Eye (tissue), 1 donor: ENCODE measurements around the gene QSOX2.

ENCODE experiments used
- DNase-seq: peaks from one replicate; pipeline ENCODE4 v3.0.0-alpha.2; 2015

The QSOX2 gene

DNA sequence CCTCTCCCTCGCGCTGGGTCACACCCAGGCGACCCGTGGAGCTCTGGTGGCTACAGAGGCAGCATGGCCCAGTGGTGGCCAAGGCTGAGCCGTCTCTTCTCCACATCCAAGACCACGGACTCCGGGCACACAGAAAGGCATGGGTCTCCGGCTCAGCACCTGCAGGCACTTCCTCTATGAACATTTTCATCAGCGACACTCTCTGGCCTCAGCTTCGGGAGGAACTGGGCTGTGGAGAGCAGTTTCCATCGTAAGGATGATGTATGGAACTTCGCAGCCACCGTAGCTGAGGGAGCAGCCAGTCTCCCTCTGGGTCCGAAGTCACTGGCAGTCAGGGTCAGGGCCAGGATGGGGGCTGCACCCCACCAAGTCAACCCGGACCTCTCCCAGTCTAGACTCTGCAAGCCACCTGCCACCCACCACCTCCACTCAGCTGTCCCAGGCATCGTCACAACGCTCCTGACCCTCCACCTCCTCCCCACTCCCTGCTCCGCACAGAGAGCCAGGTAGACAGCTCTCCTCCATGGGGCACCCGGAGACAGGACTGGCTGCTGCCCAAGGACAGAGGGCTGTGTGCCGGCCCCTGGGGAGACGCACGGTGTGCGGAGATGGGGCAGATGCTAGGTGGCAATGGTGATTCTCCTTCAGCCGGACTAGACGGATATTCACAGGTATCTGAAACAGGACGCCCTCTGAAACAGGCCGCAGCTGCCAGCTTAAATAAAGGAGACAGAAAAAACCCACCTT lies 9.7 kb downstream of the QSOX2 start:
- no peak for DNase-seq

DNA sequence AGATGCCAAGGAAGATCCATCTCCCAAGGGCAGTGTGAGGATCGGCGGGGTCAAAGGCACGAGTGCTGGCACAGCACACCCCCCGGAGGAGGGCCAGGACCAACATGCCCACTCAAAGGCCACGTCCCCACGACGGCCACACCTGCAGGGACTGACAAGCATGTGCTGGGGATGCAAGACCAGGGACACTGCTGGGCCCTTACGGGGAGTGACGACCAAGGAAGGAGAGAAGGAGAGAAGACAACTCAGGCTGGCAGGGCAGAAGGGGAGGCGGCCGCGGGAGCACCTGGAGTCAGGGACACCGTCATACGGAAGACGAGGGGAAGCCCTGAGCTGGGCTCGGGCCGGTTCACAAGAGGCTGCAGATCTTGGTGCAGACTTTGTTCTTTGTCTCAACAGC lies 10.4 kb downstream of the QSOX2 start:
- no peak for DNase-seq

DNA sequence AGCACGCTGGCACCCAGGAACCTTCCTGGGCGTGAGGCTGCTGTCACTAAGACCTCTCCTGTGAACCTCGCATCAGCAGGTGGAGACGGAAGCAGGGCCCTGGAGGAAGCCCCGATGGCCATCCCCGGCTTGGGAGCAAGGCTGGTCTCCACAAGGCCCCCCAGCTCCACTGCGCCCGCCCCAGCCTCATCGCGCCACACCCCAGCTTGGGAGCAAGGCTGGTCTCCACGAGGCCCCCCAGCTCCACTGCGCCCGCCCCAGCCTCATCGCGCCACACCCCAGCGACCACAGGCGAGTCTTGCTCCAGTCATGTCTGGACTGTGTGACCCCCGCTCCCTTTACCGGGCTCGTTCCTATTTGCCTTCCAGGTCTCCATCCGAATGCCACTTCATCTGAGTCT lies 11.0 kb downstream of the QSOX2 start:
- no peak for DNase-seq

GRCh38 chr9:136233868-136234267 lies 11.7 kb downstream of the QSOX2 start:
- no peak for DNase-seq

DNA sequence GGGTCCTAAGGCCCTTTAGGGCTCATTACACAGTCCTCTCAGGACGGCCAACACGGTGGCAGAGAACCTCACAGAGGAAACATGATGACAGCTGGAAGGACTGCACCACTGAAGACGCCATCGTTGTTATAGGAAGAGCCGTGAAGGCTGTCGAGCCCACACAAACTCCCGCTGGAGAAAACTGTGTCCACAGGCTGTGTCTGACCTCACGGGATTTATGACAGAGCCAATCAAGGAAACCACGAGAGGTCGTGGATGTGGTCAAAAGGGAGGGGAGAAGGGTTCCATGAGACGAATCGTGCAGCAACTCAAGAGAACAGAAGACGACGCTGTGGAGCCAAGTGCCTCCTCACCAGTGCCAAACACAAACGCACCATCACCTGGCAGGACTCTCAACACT lies 12.2 kb downstream of the QSOX2 start:
- DNase-seq, result no peak

DNA sequence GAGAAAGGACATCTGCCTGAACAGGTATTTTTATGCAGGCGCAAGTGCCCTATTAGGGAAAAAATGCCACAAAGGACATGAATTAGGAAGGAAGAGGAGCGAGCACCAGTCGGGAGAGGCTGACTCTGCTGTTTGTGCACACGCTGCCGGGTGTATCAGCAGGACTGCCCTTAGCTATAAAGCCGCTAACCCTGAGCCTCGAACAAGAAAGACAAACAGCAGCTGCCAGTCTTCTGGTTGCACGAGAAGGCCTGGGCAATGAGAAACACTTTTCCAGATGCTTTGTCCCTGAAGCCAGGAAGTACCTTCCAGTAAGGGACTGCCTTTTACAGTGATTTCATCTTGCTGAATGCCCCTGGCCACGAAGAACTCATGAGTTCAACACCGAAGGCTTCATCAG lies 12.6 kb downstream of the QSOX2 start:
- DNase-seq, result no peak

GRCh38 chr9:136231478-136232297 lies 13.9 kb downstream of the QSOX2 start:
- DNase-seq, result no peak

DNA sequence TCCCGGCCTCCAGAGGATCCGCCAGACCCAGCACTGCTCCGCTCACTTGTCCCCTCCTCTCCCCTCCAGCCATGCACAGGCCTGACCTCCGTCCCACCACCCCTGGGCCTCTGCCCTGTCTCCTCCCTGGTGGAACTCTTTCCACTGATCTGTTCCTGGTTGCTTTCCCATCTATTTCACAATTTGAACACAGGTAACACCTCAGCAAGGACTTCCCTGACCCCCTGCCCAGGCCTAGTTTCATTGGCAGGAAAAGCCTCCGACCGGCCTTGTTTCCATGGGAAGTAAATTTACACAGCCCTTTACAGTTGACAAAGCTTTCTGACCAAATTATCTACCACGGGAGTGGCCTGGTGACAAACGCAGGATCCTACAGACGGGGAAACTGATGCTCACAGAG lies 14.8 kb downstream of the QSOX2 start:
- DNase-seq, result no peak

DNA sequence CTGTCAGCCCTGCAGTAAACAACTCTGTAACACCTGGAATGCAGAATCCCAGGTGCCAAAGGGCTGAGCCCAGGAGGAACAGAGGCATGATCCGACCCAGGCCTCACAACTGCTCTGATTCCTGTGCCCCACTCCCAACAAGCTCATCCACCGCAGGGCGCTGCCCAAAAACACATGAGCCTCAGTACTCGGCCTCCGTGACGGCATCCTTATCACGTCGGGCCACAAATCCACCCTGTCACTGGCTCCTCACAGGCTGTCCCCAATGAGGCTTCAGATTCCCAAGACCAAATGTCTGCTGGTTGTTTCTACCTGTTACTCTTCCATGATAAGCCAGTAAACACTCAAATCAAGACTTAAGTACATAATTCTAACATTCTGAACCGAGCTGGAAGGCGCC lies 15.2 kb downstream of the QSOX2 start:
- no peak for DNase-seq

DNA sequence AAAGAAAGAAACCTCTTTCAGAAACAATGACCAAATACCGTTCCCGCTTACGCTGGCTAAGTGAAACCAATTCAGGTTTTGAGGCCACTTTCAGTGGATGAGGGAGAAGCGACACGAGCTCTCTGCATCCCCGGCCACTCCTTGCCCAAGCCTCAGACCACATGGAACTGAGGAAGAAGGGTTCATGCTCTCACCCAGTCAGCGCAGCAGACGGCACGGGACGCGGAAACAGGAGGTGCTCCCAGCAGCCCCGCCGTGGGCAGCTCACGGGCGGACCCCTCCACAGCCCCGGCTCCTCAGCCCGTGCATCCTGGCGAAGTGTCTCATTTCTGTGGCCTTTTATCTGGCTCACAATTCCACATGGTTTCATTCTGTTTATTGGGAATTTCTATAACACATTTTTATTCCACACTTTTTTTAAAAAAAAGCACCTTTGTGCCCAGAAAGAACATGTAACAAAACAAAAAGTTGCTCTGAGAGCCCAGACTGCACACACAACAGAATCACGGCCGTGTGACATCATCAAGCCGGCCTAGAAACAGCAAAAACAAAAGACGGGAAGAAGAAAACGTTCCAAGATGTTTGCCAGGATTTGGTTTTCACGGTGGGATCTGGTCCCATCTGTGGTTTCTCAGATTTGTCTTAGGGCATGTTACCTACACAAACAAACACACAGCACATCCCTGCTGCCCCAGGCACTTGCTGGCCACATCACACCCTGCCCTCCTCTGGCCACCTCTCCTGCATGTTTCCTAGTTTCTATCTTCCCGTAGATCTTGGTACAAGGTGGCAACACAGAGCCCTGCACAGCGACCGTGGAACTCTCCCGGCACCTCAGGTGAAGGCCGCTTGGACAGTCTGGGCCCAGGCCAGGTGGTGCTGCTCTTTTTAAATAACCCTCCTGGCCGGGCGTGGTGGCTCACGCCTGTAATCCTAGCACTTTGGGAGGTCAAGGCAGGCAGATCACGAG lies 16.2 kb downstream of the QSOX2 start:
- DNase-seq, result no peak

GRCh38 chr9:136228107-136228875 lies 17.3 kb downstream of the QSOX2 start:
- no peak for DNase-seq

- DNase-seq, result no peak
Observed at GRCh38 chr9:136226680-136227407, 18.8 kb downstream of the QSOX2 start.

DNA sequence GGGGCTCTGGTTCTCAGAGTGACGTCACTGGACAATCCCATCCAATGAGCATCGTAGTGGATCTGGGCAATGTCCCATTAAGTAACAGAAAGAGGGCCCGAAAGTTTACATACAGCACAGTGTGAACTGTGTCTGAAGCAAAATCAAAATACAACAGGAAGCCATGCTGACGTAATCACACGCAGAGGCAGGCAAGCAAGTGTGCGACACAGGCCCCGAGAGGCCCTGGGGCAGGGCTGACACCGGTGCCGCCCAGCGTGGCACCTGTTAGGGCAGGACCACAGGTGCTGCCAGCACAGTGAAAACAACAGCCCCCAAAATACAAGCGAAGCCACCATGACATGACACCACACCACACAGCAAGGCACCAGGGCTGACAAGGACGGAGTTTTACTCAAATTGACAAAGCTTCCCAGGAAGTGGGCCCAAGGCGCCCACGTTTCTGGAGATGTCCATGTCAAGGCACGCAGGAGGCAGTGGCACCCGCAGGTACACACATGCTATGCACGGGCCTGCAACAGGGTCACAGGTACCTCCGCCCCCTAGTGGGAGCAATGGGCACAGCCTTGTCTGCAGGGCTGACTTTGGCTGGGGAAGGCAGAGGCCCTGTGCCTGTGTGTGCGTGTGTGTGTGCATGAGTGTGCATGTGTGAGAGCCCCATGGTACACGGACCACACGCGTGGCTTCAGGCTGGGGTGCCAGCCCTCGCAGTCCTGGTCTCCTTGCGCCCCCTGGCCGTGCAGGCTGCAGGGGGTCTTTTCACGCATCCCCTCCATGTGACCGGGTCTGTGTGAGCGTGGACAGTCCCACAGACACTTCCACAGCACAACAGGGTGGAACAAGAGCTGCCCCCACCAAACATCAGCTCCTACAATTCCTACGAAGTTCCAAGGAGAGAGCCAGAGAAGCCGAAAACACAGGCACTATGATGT lies 19.6 kb downstream of the QSOX2 start:
- DNase-seq, result peak; percentile 77

DNA sequence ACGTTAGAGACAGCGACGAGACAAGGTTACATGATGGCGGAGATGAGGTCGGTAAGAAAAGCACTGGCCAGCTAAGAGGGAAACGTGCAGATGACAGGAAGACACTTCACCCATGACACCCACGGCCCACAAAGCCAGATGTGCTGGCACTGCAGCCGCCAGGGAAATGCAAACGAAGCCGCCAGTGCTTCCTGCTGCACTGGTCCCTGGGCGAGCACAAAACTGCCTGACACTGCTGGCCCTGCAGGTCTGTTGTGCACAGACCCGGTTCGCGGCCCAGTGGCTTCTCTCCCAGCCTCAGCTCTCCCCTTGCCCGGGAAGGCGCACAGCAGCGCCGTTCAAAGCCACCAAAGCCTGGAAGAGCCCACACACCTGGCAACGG lies 20.3 kb downstream of the QSOX2 start:
- no peak for DNase-seq

DNA sequence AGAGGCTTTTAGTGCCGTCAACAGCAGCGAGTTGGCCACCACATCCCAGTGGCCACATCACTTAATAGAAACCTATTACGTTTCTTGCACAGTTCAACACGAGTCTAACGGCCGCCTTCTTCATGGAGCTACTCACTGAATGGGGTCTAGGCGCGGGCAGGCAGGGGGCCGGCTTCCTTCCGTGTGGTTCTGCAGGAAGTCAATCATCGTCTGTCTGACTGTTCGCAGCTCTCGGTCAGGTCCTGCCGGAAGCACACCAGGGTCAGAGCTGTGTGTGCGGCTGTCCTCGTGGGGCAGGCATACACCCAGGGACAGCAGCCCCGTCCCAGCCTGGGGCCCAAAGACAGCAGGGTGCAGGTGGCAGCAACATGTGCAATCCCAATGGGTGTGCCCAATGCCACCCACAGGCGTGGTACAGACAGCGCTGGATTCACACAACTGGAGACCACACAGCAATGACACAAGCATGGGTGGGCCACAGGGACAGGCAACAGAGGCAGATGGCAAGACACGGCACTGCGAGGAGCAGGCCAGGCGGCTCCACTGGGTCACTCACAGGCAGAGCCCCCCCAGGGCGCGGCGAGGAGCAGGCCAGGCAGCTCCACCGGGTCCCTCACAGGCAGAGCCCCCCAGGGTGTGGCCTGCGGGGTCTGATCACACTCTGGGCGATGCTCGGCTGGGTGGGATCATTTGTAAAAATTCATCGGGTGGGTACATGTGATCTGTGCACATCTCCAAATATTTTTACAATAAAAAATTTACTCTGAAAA lies 21.6 kb downstream of the QSOX2 start:
- no peak for DNase-seq

DNA sequence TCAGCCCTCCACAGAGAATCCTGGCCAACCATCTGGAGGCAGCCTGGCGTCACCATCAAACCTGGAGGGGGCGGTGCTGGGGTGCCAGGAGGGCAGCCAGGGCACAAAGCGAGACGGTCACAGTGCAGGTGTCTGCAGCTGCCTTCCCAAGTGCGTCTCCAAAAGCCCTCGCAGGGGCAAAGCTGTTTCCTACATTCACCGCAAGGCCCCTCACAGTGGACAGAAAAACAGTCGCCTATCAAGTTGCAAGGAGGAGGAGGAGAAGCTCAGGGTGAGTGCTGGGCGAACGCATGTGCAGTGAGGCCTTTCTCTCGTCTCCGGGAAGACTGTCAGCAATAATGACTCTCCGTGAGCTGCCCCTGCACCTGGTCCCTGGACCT lies 22.7 kb downstream of the QSOX2 start:
- DNase-seq, result no peak

DNA sequence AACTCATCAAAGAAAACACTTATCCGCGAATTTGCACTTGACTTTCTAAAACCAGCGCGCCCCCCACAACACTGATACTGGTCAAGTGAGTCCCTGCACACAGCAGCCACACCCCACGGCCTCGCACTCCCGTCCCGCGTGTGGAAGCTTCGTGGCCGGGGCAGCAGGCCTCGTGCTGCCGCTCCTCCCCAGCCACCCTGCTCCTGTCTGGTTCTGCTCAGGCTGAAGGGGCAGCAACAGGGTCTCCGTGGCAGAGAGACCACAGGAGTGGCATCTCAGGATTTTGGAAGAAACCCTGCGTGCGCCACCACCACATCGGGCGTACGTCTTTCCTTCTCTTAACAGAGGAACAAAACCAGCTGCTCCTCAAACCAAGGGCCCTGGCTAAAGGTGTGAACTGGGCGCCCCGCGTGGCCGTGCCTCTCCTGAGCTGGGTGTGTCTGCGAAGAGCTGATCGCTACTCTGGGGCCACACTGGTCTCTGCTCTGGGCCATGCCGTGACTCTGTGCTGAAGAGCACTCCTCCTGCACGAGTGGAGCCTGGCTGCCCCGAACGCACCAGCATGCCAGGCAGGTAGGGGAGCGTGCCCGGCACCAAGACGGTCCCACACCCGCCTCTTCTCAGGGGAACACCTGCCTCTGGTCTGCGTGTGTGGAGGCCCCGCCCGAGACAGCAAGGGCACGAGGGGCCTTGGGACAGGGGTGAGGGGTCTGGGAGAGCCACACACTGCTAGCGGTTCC lies 23.3 kb downstream of the QSOX2 start:
- DNase-seq, result no peak

GRCh38 chr9:136220017-136220729 lies 25.4 kb downstream of the QSOX2 start:
- no peak for DNase-seq
